SK-N-SH treated with all-trans-retinoic acid at 6 μM for 48 hours (cell line): ENCODE data around the gene ODAD3.
"Not testable (repeated sequence)": the region's sequence is repeated elsewhere in the genome, so short reads cannot be mapped to it uniquely, and the experiment has no call there.

Experiments
- ATAC-seq: fragments of 200-7000 bp; cut with Tn5 transposase; 3 replicates; pipeline ENCODE4 v1.9.1; 2020; ENCODE audit warnings: mild to moderate bottlenecking, moderate library complexity
- ARNTL ChIP-seq: fragments of 450-650 bp; formaldehyde crosslinking; IDR thresholded peaks from 2 replicates; pipeline ENCODE4 v1.5.0; 2020; ENCODE audit warnings: low read depth, mild to moderate bottlenecking, moderate library complexity, borderline replicate concordance
- CREB5 ChIP-seq: fragments of 250-450 bp; sonication (Bioruptor Pico); IDR thresholded peaks from 2 replicates; pipeline ENCODE4 v1.5.1; 2020; ENCODE audit warnings: low read depth, mild to moderate bottlenecking, moderate library complexity
- CSRNP3 ChIP-seq: fragments of 250-450 bp; sonication (Bioruptor Pico); IDR thresholded peaks from 2 replicates; pipeline ENCODE4 v1.5.1; 2021; ENCODE audit warnings: mild to moderate bottlenecking, moderate library complexity
- ISL1 ChIP-seq: fragments of 250-450 bp; sonication (Bioruptor Pico); IDR thresholded peaks from 2 replicates; pipeline ENCODE4 v2.1.2; 2022; ENCODE audit warnings: mild to moderate bottlenecking, moderate library complexity
- OSR1 ChIP-seq: fragments of 250-450 bp; sonication (Bioruptor Pico); IDR thresholded peaks from 2 replicates; pipeline ENCODE4 v1.8.0; 2022; ENCODE audit warnings: moderate library complexity, mild to moderate bottlenecking, inconsistent platforms
- PATZ1 ChIP-seq: fragments of 250-450 bp; sonication (Bioruptor Pico); IDR thresholded peaks from 2 replicates; pipeline ENCODE4 v1.8.0; 2020; ENCODE audit warnings: mild to moderate bottlenecking, moderate library complexity, borderline replicate concordance
- SNAI2 ChIP-seq: fragments of 250-450 bp; sonication (Bioruptor Pico); IDR thresholded peaks from 2 replicates; pipeline ENCODE4 v1.5.0; 2020; ENCODE audit warnings: mild to moderate bottlenecking, moderate library complexity
- TCF4 ChIP-seq: fragments of 250-450 bp; sonication (Bioruptor Pico); IDR thresholded peaks from 2 replicates; pipeline ENCODE4 v1.8.0; 2021; ENCODE audit warnings: mild to moderate bottlenecking, moderate library complexity, borderline replicate concordance
- TOX ChIP-seq: fragments of 250-450 bp; sonication (Bioruptor Pico); IDR thresholded peaks from 2 replicates; pipeline ENCODE4 v1.8.0; 2021; ENCODE audit warnings: mild to moderate bottlenecking, moderate library complexity, borderline replicate concordance
- ZFP3 ChIP-seq: fragments of 250-450 bp; sonication (Bioruptor Pico); IDR thresholded peaks from 2 replicates; pipeline ENCODE4 v1.5.0; 2020; ENCODE audit warnings: mild to moderate bottlenecking, moderate library complexity
- ZNF565 ChIP-seq: fragments of 450-650 bp; formaldehyde crosslinking; conservative IDR thresholded peaks from 2 replicates; pipeline ENCODE4 v1.5.0; 2020; ENCODE audit warnings: low read depth, mild to moderate bottlenecking, moderate library complexity
- ZNF70 ChIP-seq: fragments of 450-650 bp; formaldehyde crosslinking; IDR thresholded peaks from 2 replicates; pipeline ENCODE4 v1.5.0; 2020; ENCODE audit warnings: mild to moderate bottlenecking, moderate library complexity

The ODAD3 gene

GRCh38 chr19:11475861-11476260 is 40.9 kb upstream of the ODAD3 start:
- no peak for ATAC-seq
- TF ChIP-seq ZFP3 (CRISPR knock-in tag) (no peak), PATZ1 (no peak), CSRNP3 (CRISPR knock-in tag) (no peak), TOX (CRISPR knock-in tag) (no peak), ISL1 (CRISPR knock-in tag) (no peak)

- ATAC-seq, result not testable (repeated sequence)
Measured at GRCh38 chr19:11475343-11475742, 40.4 kb upstream of the ODAD3 start.

GRCh38 chr19:11473725-11474124 is 38.8 kb upstream of the ODAD3 start:
- ATAC-seq, result peak; percentile 50; the same call in 2 of the 3 replicates
- TF ChIP-seq ZNF70 (CRISPR knock-in tag) (no peak), TCF4 (CRISPR knock-in tag) (peak; percentile 76; the same call in 1 of the 2 replicates)

- ATAC-seq, result not testable (repeated sequence)
Measured at GRCh38 chr19:11468266-11468845, 33.4 kb upstream of the ODAD3 start.

GRCh38 chr19:11465600-11465999 is 30.7 kb upstream of the ODAD3 start:
- TF ChIP-seq ZNF70 (CRISPR knock-in tag) (no peak), SNAI2 (CRISPR knock-in tag) (no peak), ISL1 (CRISPR knock-in tag) (no peak)
- no peak for ATAC-seq

- TF ChIP-seq ARNTL (CRISPR knock-in tag) (no peak), ISL1 (CRISPR knock-in tag) (no peak), SNAI2 (CRISPR knock-in tag) (no peak), OSR1 (CRISPR knock-in tag) (no peak), ZNF565 (CRISPR knock-in tag) (no peak), CSRNP3 (CRISPR knock-in tag) (no peak), CREB5 (CRISPR knock-in tag) (no peak), PATZ1 (no peak)
- ATAC-seq, result no peak
Measured at GRCh38 chr19:11464333-11465265, 29.7 kb upstream of the ODAD3 start.
